ENCODE results near the gene NXPH4.

Gene NXPH4

DNA sequence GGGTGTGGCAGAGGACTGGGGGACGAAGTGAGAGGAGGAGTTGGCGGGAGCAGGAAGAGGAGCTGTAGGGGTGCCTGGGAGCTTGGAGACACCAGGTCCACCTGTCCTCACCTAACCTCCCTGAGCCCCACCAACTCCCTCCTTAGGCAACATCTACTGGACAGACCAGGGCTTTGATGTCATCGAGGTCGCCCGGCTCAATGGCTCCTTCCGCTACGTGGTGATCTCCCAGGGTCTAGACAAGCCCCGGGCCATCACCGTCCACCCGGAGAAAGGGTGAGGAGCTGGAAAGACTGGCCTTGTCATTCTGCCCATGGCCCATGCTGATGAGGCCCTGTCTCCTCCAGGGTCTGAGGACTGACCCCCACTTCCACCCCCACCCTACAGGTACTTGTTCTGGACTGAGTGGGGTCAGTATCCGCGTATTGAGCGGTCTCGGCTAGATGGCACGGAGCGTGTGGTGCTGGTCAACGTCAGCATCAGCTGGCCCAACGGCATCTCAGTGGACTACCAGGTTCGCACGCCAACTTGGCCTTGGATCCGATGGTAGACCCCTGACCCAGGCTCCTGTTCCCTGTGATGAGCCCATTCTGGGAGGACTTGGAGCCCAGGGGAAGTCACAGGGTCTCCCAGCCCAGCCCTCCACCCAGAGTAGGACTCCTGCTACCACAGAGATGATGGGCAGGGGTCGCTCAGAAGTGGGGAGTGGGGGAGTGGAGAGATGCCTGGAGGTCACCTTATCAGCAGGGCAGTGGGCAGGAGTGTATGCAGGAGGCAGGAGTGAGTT, 32.5 kb upstream of the NXPH4 start:
- no peak for DNase-seq (ENCODE audit: low read depth in 2 of 2)

DNA sequence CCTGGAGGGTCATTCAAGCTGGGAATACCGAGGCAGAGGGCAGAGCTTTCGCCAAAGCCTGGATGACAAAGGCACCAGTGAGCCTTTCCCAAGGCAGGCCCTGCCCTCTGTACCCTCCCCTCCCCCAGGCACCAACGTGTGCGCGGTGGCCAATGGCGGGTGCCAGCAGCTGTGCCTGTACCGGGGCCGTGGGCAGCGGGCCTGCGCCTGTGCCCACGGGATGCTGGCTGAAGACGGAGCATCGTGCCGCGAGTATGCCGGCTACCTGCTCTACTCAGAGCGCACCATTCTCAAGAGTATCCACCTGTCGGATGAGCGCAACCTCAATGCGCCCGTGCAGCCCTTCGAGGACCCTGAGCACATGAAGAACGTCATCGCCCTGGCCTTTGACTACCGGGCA, 31.2 kb upstream of the NXPH4 start:
- DNase-seq (ENCODE audit: low read depth in 2 of 2) = no peak

DNA sequence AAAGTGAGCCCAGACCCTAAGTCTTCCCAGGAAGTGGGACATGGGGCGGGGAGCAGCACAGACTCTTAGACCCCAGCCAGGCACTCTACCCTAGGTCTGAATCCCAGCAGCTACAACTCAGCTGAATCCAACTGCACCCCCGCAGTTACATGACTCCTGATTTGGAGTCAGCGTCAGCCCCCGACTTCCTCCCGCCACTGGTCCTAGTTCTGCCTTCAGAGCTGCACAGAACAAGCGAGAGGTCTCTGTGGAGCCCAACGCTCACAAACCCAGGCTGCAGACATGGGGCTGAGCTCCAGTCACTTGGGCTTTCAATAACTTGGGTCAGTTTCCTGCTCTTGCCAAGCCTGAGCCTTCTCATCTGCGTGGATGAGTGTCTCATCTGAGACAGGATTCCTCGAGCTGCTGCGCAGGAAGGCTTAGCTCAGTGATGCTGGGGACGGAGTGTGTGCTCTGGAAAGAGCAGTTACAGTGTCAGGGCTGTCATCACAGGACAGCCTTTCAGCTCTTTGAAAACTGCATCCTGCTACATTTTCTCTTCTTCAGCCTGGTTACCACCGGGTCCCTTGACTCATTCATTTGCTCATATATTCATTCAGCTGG, 30.6 kb upstream of the NXPH4 start:
- no peak for DNase-seq (ENCODE audit: low read depth in 2 of 2)

DNA sequence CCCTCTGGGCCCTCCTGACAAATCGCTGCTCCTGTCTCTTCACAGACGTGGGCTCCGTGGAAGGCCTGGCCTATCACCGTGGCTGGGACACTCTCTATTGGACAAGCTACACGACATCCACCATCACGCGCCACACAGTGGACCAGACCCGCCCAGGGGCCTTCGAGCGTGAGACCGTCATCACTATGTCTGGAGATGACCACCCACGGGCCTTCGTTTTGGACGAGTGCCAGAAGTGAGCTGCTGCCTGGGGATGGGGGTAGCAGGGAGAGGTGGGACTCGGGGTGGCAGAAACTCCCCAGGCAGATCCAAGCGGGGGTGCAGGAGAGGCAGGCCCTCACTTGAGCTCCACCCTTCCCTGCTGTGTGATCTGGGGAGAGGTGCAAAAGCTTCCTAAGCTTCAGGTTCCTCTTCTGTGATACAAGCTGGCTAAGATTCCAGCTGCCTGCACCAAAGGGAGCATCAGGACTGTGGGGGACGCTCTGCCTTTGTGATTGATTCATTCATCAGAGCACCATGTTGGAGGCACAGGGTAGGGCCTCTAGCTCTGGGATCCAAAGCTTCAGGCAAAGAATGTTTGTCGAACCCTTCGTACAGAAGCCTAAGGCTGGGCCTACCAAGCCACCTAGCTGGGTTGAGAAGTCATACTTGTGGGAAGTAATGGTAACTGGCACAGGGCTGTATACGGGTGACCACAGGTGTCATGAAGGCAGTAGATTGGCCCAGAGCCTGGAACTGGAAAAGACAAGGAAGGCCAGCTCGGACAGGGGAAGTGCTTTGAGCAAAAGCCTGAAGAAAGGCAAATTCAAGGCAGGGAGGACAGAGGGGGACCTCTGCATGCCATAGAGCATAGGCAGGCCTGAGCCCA, 29.1 kb upstream of the NXPH4 start:
- no peak for DNase-seq (ENCODE audit: low read depth in 2 of 2)

DNA sequence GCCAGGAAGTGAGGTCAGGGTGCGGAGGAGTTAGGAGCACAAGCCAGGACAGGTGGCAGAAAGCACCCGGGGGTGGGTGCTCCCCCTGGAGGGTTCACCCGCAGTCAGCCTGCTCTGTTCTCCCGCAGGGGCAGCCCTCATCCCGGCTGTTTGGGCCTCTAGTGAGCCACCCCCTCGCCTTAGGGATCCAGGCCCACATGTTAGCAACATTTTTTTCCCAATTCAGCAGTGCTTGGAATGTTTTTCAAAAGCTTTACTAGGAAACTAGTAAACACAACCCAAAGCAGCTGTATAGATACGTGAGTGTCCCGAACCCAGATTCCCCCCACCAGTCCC, 28.5 kb upstream of the NXPH4 start:
- no peak for DNase-seq (ENCODE audit: low read depth in 2 of 2)

DNA sequence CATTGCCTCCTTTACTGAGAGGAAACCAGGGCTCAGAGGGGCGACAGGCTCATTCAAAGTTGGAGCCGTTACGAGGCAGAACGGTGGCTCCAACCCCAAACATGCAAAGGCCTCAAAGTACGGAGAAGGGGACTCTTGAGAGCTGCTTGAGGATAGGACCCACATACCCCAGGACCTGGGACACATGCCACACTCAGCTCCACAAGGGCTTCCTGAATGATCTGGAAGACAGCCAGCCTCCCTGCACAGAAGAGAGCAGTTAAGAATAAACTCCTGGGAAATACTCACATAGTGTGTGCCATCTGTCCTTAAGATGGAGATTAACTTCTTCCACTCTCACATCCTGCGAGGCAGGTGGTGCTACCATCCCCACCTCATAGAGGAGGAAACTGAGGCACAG, 26.6 kb upstream of the NXPH4 start:
- DNase-seq (ENCODE audit: low read depth in 2 of 2) = no peak

DNA sequence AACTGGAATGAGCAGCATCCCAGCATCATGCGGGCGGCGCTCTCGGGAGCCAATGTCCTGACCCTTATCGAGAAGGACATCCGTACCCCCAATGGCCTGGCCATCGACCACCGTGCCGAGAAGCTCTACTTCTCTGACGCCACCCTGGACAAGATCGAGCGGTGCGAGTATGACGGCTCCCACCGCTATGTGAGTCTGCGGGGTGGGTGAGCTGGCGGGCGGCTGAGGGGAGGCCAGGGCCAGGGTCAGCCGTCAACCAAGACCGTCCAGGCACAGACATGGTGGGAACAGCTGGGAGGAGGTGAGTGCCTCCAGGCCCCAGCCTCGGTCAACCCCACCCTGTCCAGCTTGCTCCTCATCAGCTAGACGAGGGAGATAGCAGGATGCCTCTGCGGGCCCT, 25.8 kb upstream of the NXPH4 start:
- DNase-seq (ENCODE audit: low read depth in 2 of 2) = no peak

DNA sequence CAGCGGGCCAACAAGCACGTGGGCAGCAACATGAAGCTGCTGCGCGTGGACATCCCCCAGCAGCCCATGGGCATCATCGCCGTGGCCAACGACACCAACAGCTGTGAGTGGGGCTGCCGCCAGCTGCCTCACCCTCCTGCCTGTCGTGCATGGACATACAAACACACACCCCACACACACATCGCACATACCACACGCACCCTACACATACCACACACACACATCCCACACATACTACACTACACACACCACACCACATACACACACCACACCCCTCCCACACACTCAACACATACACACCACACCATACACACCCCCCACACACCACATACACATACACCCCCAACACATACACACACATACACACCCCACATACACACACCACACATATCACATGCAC, 25.2 kb upstream of the NXPH4 start:
- DNase-seq (ENCODE audit: low read depth in 2 of 2) = no peak

DNA sequence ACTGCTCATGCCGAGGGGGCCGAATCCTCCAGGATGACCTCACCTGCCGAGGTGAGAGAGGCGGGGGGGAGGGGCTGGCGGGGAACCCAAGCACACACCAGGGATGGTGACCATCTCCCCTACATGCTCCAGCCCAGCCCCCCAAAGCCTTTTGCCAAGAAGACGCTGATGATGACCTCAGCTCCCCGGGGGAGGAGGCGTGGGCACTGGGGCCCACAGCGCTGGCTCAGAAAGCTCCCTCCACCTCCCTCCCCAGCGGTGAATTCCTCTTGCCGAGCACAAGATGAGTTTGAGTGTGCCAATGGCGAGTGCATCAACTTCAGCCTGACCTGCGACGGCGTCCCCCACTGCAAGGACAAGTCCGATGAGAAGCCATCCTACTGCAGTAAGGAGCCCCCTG, 23.7 kb upstream of the NXPH4 start:
- no peak for DNase-seq (ENCODE audit: low read depth in 2 of 2)

DNA sequence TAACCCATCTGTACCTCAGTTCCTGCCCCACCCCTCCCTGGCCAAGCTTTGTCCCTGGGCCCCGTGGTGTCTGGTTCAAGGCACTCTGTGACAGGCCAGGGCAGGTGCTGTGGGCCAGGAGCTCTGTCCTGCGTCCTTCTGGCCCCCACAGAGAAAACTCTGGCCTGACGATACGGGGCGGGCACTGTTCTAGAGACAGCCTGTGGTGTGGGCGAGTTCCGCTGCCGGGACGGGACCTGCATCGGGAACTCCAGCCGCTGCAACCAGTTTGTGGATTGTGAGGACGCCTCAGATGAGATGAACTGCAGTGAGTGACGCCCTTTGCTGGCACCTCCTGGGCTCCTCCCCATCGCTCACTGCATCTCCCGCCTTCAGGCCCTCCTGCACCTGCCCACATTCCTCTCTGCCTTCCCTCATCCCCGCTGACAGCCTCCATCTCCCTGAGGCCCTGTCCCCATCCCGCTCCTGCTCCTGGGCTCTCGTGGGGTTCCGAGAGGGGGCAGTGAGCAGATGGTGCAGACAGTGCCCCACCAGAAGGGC, 22.8 kb upstream of the NXPH4 start:
- no peak for DNase-seq (ENCODE audit: low read depth in 2 of 2)

DNA sequence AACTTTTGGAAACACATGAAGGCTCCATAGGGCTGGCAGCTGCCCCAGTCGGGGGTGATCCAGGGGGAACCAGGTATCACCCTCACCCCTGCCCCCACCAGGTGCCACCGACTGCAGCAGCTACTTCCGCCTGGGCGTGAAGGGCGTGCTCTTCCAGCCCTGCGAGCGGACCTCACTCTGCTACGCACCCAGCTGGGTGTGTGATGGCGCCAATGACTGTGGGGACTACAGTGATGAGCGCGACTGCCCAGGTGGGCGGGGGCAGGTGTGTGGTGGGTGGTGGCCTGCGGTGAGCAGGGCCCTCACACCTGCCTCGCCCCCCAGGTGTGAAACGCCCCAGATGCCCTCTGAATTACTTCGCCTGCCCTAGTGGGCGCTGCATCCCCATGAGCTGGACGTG, 22.3 kb upstream of the NXPH4 start:
- DNase-seq (ENCODE audit: low read depth in 2 of 2) = no peak

DNA sequence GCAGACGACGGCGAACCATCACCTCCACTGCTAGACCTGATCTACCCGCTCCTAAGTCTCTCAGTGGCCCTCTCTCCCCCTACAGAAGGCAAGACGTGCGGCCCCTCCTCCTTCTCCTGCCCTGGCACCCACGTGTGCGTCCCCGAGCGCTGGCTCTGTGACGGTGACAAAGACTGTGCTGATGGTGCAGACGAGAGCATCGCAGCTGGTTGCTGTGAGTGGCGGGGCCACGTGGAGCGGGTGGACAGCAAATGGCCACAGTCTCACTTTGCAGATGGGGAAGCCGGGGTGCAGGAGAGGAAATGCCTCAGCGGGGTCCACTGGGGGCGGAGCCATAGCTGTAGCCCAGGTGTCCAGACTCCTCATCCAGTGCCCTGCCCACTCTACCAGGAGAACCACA, 21.4 kb upstream of the NXPH4 start:
- no peak for DNase-seq (ENCODE audit: low read depth in 2 of 2)

DNA sequence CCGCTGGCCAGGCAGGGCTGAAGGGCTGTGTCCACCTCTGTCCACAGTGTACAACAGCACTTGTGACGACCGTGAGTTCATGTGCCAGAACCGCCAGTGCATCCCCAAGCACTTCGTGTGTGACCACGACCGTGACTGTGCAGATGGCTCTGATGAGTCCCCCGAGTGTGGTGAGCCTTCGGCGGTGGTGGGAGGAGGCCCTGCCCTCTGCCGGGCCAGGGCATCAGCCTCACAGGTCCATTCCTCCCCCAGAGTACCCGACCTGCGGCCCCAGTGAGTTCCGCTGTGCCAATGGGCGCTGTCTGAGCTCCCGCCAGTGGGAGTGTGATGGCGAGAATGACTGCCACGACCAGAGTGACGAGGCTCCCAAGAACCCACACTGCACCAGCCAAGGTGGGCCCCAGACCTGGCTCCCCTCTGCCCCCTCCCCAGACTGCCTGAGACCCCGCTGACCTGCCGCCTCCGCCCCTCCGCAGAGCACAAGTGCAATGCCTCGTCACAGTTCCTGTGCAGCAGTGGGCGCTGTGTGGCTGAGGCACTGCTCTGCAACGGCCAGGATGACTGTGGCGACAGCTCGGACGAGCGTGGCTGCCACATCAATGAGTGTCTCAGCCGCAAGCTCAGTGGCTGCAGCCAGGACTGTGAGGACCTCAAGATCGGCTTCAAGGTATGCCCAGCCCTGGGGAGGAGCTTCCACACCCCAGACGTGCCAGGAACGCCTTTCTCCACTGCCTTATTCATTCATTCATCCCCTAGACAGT, 20.8 kb upstream of the NXPH4 start:
- no peak for DNase-seq (ENCODE audit: low read depth in 2 of 2)

DNA sequence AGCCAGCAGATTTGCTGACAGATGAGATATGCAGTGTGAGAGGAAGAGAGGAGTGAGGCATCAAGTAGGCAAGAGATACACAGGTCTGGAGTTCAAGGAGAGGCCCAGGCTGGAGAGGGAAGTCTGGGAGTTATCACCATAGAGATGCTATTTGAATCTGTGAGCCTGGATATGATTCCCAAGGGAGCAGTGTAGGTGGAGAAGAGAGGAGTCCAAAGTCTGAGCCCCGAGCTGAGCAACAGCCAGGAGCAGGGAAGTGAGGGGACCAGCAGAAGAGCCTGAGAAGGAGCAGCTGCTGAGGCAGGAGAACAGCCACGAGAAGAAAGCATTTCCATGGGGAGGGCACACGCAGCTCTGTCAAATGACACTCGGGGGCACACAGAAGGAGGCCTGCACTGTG, 20.2 kb upstream of the NXPH4 start:
- DNase-seq (ENCODE audit: low read depth in 2 of 2) = no peak

DNA sequence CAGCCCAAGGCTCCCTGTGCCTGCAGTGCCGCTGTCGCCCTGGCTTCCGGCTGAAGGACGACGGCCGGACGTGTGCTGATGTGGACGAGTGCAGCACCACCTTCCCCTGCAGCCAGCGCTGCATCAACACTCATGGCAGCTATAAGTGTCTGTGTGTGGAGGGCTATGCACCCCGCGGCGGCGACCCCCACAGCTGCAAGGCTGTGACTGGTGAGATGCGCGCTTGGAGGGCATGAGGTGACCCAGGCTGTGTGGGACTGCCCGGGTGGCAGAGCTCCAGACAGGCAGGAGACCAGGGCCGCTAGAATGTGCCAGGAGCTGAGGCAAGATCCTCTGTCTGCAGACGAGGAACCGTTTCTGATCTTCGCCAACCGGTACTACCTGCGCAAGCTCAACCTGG, 19.6 kb upstream of the NXPH4 start:
- DNase-seq (ENCODE audit: low read depth in 2 of 2) = no peak

DNA sequence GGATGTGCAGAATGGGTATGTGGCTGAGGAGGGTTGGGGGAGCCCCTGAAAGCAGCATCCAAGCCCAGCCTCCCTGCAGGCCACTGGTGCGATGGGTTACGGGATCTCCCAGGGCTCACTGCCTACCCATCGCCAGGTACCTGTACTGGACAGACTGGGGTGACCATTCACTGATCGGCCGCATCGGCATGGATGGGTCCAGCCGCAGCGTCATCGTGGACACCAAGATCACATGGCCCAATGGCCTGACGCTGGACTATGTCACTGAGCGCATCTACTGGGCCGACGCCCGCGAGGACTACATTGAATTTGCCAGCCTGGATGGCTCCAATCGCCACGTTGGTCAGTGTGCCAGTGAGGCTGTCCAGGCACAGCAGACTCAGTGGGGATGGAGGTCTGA, 18.3 kb upstream of the NXPH4 start:
- DNase-seq (ENCODE audit: low read depth in 2 of 2) = no peak

DNA sequence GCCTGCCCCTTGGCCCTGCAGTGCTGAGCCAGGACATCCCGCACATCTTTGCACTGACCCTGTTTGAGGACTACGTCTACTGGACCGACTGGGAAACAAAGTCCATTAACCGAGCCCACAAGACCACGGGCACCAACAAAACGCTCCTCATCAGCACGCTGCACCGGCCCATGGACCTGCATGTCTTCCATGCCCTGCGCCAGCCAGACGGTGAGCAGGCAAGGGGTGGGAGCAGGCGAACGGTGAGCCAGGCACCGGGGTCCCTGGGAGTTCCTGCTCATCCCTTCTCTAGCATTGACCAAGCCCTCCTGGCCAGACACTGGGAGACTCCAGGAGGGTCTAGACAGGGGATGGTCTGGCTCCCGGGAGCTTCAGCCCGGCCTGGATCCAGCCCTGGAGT, 17.4 kb upstream of the NXPH4 start:
- DNase-seq (ENCODE audit: low read depth in 2 of 2) = no peak

DNA sequence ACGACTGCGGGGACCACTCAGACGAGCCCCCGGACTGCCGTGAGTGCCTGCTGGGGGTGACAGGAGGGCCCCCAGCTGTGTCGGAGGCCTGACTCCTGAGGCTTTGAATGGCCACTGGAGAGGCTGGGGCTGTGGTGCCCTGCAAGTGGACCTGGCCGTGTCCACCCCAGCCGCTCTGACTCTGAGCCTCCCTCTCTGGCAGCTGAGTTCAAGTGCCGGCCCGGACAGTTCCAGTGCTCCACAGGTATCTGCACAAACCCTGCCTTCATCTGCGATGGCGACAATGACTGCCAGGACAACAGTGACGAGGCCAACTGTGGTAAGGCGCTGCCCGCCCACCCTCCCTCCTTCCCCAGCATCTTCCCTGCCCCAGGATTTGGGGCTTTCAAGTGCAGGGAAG, 16.1 kb upstream of the NXPH4 start:
- DNase-seq (ENCODE audit: low read depth in 2 of 2) = no peak

DNA sequence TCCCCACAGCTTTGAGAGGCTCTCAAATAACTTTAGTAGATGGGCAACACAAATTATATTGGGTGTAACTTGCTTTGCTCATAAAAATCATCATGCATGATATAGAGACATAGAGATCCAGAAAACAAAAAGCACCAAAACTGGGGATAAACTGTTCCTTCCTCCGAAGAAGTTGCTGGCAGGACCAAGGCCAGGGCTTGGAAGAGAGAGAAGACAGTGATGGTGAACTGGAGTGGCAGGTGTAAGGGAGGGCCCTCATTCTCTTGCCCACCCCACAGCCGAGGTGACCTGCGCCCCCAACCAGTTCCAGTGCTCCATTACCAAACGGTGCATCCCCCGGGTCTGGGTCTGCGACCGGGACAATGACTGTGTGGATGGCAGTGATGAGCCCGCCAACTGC, 15.4 kb upstream of the NXPH4 start:
- DNase-seq (ENCODE audit: low read depth in 2 of 2) = no peak

DNA sequence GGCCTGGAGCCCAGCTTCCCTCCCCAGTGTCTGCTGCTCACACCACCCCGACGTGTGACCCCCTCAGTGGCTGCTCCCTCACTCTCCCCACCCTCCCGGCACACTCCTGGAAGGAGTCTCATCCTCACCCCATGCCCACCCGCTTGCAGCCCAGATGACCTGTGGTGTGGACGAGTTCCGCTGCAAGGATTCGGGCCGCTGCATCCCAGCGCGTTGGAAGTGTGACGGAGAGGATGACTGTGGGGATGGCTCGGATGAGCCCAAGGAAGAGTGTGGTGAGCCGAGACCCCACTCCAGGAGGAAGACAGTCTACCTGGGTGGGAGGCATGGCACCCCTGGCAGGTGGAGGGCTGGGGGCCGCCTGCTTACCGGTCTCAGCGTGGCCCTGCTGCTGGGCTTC, 15.0 kb upstream of the NXPH4 start:
- no peak for DNase-seq (ENCODE audit: low read depth in 2 of 2)

DNA sequence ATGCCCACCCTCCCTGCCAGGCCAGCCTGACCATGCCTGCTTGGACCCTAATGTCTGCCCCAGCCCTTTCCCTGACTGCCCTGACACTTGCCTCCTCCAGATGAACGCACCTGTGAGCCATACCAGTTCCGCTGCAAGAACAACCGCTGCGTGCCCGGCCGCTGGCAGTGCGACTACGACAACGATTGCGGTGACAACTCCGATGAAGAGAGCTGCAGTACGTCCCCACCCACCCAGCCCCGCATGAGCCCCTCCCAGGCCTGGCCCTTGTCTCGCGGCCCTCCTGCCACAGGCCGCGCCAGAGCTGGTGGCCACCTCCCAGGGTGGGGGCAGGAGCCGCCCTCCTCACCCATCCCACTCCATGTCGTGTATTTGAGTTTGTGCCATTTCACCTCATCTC, 14.3 kb upstream of the NXPH4 start:
- no peak for DNase-seq (ENCODE audit: low read depth in 2 of 2)

DNA sequence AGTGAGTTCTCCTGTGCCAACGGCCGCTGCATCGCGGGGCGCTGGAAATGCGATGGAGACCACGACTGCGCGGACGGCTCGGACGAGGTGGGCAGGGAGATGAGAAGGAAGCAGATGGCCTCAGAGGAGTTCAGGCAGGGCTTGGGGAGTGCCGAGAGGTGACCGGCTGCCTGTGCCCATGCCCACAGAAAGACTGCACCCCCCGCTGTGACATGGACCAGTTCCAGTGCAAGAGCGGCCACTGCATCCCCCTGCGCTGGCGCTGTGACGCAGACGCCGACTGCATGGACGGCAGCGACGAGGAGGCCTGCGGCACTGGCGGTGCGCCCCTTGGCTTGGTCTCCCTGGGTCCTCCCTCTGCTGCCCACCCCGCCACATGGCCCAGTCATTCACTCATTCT, 13.4 kb upstream of the NXPH4 start:
- DNase-seq (ENCODE audit: low read depth in 2 of 2) = no peak

Measured in stimulated activated CD8-positive, alpha-beta memory T cell treated with anti-CD3 and anti-CD28 coated beads, Interleukin-7, amount 100 ng/mL, for 1 hour (primary cell).